ENCODE measurements around the gene FAM161B.

DNA sequence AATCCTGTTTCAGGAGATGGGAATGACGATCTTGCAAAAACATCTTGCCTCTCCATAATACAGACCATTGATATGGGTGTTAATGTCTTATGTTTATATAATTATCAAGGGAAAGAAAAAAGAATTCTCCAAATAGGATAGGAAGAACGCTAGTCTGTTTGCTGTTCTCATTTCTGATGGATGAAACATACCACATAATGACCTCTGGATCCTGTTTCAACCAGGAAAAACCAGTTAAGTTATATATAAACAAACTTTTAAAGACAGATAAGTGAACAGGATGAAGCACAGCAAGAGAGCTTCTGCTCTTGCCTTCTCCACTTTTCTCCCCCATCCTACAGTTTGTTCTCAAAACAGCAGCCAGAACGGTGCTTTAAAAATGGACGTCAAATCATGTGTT lies 28.0 kb upstream of the FAM161B start:
- TF ChIP-seq POLR2A (IDR thresholded peaks at IDR 0.05) (no peak), CTCF (IDR thresholded peaks at IDR 0.05) (no peak)
